ENCODE data around the gene COL23A1.

Gene COL23A1

GRCh38 chr5:178467568-178468195 lies 122.5 kb downstream of the COL23A1 start:
- Histone ChIP-seq H3K4me3 (ENCODE audit: low read depth in 1 of 5, low read length in 5 of 5) (peak overlapping the region in 4 of 5 donors; percentile 4 to 47 (median 42)), H3K27me3 (ENCODE audit: control insufficient read depth in 5 of 5, insufficient read depth in 4 of 5, low read length in 5 of 5) (peaks cover 0 to 7% (median 2%) of the 10 kb centered on the region in 5 donors), H3K27ac (ENCODE audit: low read depth, low read length) (no peak overlapping the region), H3K9ac (ENCODE audit: low read length in 5 of 5) (peak overlapping the region in 2 of 5 donors; percentile 16 to 24), H3K9me3 (ENCODE audit: control insufficient read depth in 5 of 5, low read length in 5 of 5) (no peaks in the 10 kb centered on the region), H3K4me1 (ENCODE audit: control insufficient read depth in 5 of 5, insufficient read depth in 5 of 5, low read length in 5 of 5) (peaks cover 7 to 21% (median 16%) of the 10 kb centered on the region in 5 donors), H3K36me3 (ENCODE audit: control insufficient read depth in 5 of 5, insufficient read depth in 5 of 5, low read length in 5 of 5) (no peaks in the 10 kb centered on the region)

GRCh38 chr5:178467205-178467567 lies 123.0 kb downstream of the COL23A1 start:
- H3K27me3 ChIP-seq (ENCODE audit: control insufficient read depth in 5 of 5, insufficient read depth in 4 of 5, low read length in 5 of 5), result peaks cover 0 to 7% (median 2%) of the 10 kb centered on the region in 5 donors
- H3K27ac ChIP-seq (ENCODE audit: low read depth, low read length), result no peak overlapping the region
- no peaks in the 10 kb centered on the region for H3K36me3 ChIP-seq (ENCODE audit: control insufficient read depth in 5 of 5, insufficient read depth in 5 of 5, low read length in 5 of 5)
- H3K4me1 ChIP-seq (ENCODE audit: control insufficient read depth in 5 of 5, insufficient read depth in 5 of 5, low read length in 5 of 5), result peaks cover 7 to 21% (median 16%) of the 10 kb centered on the region in 5 donors
- H3K9me3 ChIP-seq (ENCODE audit: control insufficient read depth in 5 of 5, low read length in 5 of 5), result no peaks in the 10 kb centered on the region
- H3K9ac ChIP-seq (ENCODE audit: low read length in 5 of 5), result peak overlapping the region in 1 of 5 donors; percentile 5
- peak overlapping the region in 3 of 5 donors; percentile 4 to 47 (median 20) for H3K4me3 ChIP-seq (ENCODE audit: low read depth in 1 of 5, low read length in 5 of 5)

- no peak overlapping the region for H3K4me3 ChIP-seq (ENCODE audit: low read depth in 1 of 5, low read length in 5 of 5)
- peaks cover 7 to 22% (median 16%) of the 10 kb centered on the region in 5 donors for H3K4me1 ChIP-seq (ENCODE audit: control insufficient read depth in 5 of 5, insufficient read depth in 5 of 5, low read length in 5 of 5)
- no peaks in the 10 kb centered on the region for H3K36me3 ChIP-seq (ENCODE audit: control insufficient read depth in 5 of 5, insufficient read depth in 5 of 5, low read length in 5 of 5)
- no peaks in the 10 kb centered on the region for H3K9me3 ChIP-seq (ENCODE audit: control insufficient read depth in 5 of 5, low read length in 5 of 5)
- H3K27ac ChIP-seq (ENCODE audit: low read depth, low read length), result no peak overlapping the region
- peaks cover 0 to 7% (median 2%) of the 10 kb centered on the region in 5 donors for H3K27me3 ChIP-seq (ENCODE audit: control insufficient read depth in 5 of 5, insufficient read depth in 4 of 5, low read length in 5 of 5)
- no peak overlapping the region for H3K9ac ChIP-seq (ENCODE audit: low read length in 5 of 5)
Observed at GRCh38 chr5:178466342-178466741, 123.9 kb downstream of the COL23A1 start.

- Histone ChIP-seq H3K4me1 (ENCODE audit: control insufficient read depth in 5 of 5, insufficient read depth in 5 of 5, low read length in 5 of 5) (peaks cover 8 to 27% (median 20%) of the 10 kb centered on the region in 5 donors), H3K27me3 (ENCODE audit: control insufficient read depth in 5 of 5, insufficient read depth in 4 of 5, low read length in 5 of 5) (peaks cover 0 to 7% (median 1%) of the 10 kb centered on the region in 5 donors), H3K36me3 (ENCODE audit: control insufficient read depth in 5 of 5, insufficient read depth in 5 of 5, low read length in 5 of 5) (no peaks in the 10 kb centered on the region), H3K27ac (ENCODE audit: low read depth, low read length) (no peak overlapping the region), H3K4me3 (ENCODE audit: low read depth in 1 of 5, low read length in 5 of 5) (no peak overlapping the region), H3K9ac (ENCODE audit: low read length in 5 of 5) (no peak overlapping the region), H3K9me3 (ENCODE audit: control insufficient read depth in 5 of 5, low read length in 5 of 5) (no peaks in the 10 kb centered on the region)
Observed at GRCh38 chr5:178465861-178466288, 124.3 kb downstream of the COL23A1 start.

GRCh38 chr5:178465228-178465860 lies 124.8 kb downstream of the COL23A1 start:
- Histone ChIP-seq H3K9me3 (ENCODE audit: control insufficient read depth in 5 of 5, low read length in 5 of 5) (no peaks in the 10 kb centered on the region), H3K27me3 (ENCODE audit: control insufficient read depth in 5 of 5, insufficient read depth in 4 of 5, low read length in 5 of 5) (peaks cover 0 to 7% (median 0%) of the 10 kb centered on the region in 5 donors), H3K27ac (ENCODE audit: low read depth, low read length) (no peak overlapping the region), H3K9ac (ENCODE audit: low read length in 5 of 5) (no peak overlapping the region), H3K36me3 (ENCODE audit: control insufficient read depth in 5 of 5, insufficient read depth in 5 of 5, low read length in 5 of 5) (no peaks in the 10 kb centered on the region), H3K4me1 (ENCODE audit: control insufficient read depth in 5 of 5, insufficient read depth in 5 of 5, low read length in 5 of 5) (peaks cover 9 to 30% (median 20%) of the 10 kb centered on the region in 5 donors), H3K4me3 (ENCODE audit: low read depth in 1 of 5, low read length in 5 of 5) (no peak overlapping the region)

- H3K9me3 ChIP-seq (ENCODE audit: control insufficient read depth in 5 of 5, low read length in 5 of 5), result no peaks in the 10 kb centered on the region
- H3K4me3 ChIP-seq (ENCODE audit: low read depth in 1 of 5, low read length in 5 of 5), result no peak overlapping the region
- peaks cover 0 to 5% (median 0%) of the 10 kb centered on the region in 5 donors for H3K27me3 ChIP-seq (ENCODE audit: control insufficient read depth in 5 of 5, insufficient read depth in 4 of 5, low read length in 5 of 5)
- H3K4me1 ChIP-seq (ENCODE audit: control insufficient read depth in 5 of 5, insufficient read depth in 5 of 5, low read length in 5 of 5), result peaks cover 9 to 30% (median 20%) of the 10 kb centered on the region in 5 donors
- no peaks in the 10 kb centered on the region for H3K36me3 ChIP-seq (ENCODE audit: control insufficient read depth in 5 of 5, insufficient read depth in 5 of 5, low read length in 5 of 5)
- no peak overlapping the region for H3K27ac ChIP-seq (ENCODE audit: low read depth, low read length)
- H3K9ac ChIP-seq (ENCODE audit: low read length in 5 of 5), result no peak overlapping the region
Observed at GRCh38 chr5:178464431-178465048, 125.7 kb downstream of the COL23A1 start.

GRCh38 chr5:178463321-178464155 lies 126.7 kb downstream of the COL23A1 start:
- Histone ChIP-seq H3K4me1 (ENCODE audit: control insufficient read depth in 5 of 5, insufficient read depth in 5 of 5, low read length in 5 of 5) (peaks cover 7 to 28% (median 19%) of the 10 kb centered on the region in 5 donors), H3K9ac (ENCODE audit: low read length in 5 of 5) (no peak overlapping the region), H3K27ac (ENCODE audit: low read depth, low read length) (no peak overlapping the region)

GRCh38 chr5:178462816-178463215 lies 127.4 kb downstream of the COL23A1 start:
- Histone ChIP-seq H3K27me3 (ENCODE audit: control insufficient read depth in 5 of 5, insufficient read depth in 4 of 5, low read length in 5 of 5) (no peaks in the 10 kb centered on the region), H3K4me1 (ENCODE audit: control insufficient read depth in 5 of 5, insufficient read depth in 5 of 5, low read length in 5 of 5) (peaks cover 5 to 20% (median 12%) of the 10 kb centered on the region in 5 donors), H3K36me3 (ENCODE audit: control insufficient read depth in 5 of 5, insufficient read depth in 5 of 5, low read length in 5 of 5) (no peaks in the 10 kb centered on the region), H3K9me3 (ENCODE audit: control insufficient read depth in 5 of 5, low read length in 5 of 5) (no peaks in the 10 kb centered on the region), H3K27ac (ENCODE audit: low read depth, low read length) (no peak overlapping the region), H3K9ac (ENCODE audit: low read length in 5 of 5) (no peak overlapping the region), H3K4me3 (ENCODE audit: low read depth in 1 of 5, low read length in 5 of 5) (no peak overlapping the region)

More at GRCh38 chr5:178463321-178464155, 126.7 kb downstream of the COL23A1 start:
- Histone ChIP-seq H3K36me3 (ENCODE audit: control insufficient read depth in 5 of 5, insufficient read depth in 5 of 5, low read length in 5 of 5) (no peaks in the 10 kb centered on the region), H3K27me3 (ENCODE audit: control insufficient read depth in 5 of 5, insufficient read depth in 4 of 5, low read length in 5 of 5) (no peaks in the 10 kb centered on the region), H3K9me3 (ENCODE audit: control insufficient read depth in 5 of 5, low read length in 5 of 5) (no peaks in the 10 kb centered on the region), H3K4me3 (ENCODE audit: low read depth in 1 of 5, low read length in 5 of 5) (no peak overlapping the region)

GRCh38 chr5:178462076-178462475 lies 128.1 kb downstream of the COL23A1 start:
- no peaks in the 10 kb centered on the region for H3K9me3 ChIP-seq (ENCODE audit: control insufficient read depth in 5 of 5, low read length in 5 of 5)
- no peak overlapping the region for H3K27ac ChIP-seq (ENCODE audit: low read depth, low read length)
- peaks cover 2 to 14% (median 6%) of the 10 kb centered on the region in 5 donors for H3K4me1 ChIP-seq (ENCODE audit: control insufficient read depth in 5 of 5, insufficient read depth in 5 of 5, low read length in 5 of 5)
- no peak overlapping the region for H3K4me3 ChIP-seq (ENCODE audit: low read depth in 1 of 5, low read length in 5 of 5)
- no peaks in the 10 kb centered on the region for H3K27me3 ChIP-seq (ENCODE audit: control insufficient read depth in 5 of 5, insufficient read depth in 4 of 5, low read length in 5 of 5)
- no peaks in the 10 kb centered on the region for H3K36me3 ChIP-seq (ENCODE audit: control insufficient read depth in 5 of 5, insufficient read depth in 5 of 5, low read length in 5 of 5)
- no peak overlapping the region for H3K9ac ChIP-seq (ENCODE audit: low read length in 5 of 5)
